ENCODE measurements around the gene C9orf85. TPM values are rescaled to one million over a fixed set of nuclear protein-coding genes. Genes with fewer than 3 reads are reported as not detected.

The C9orf85 gene
- total and polyA plus RNA-seq, 2 of the 4 experiments (the other 2 are of a cell fraction) = 4.3 to 8.4 TPM

GRCh38 chr9:71910650-71911060 lies 784 bp upstream of the C9orf85 start:
- H3K9ac ChIP-seq (ENCODE audit: low read depth, low read length) = peak overlapping the region; percentile 60
- POLR2A ChIA-PET (ENCODE audit: unreplicated experiment) = no interaction called here
- H2BK20ac ChIP-seq (ENCODE audit: low read depth, low read length) = no peak overlapping the region
- no peak overlapping the region; a peak in 1 of 4 replicates for H4K8ac ChIP-seq (ENCODE audit: low read depth in 2 of 2, low read length in 2 of 2)
- H3K56ac ChIP-seq (ENCODE audit: extremely low read depth, insufficient read depth, low read length) = no peak overlapping the region
- peak overlapping the region; percentile 95 for H2AFZ ChIP-seq (replicated peaks; ENCODE audit: low read length, poor library complexity)
- TF ChIP-seq ELK1 (IDR thresholded peaks at IDR 0.05; ENCODE audit: borderline replicate concordance, low read depth, low read length) = no peak
- TF ChIP-seq BHLHE40 (IDR thresholded peaks at IDR 0.05; ENCODE audit: low read depth, low read length) = no peak
- TF ChIP-seq RFX5 (IDR thresholded peaks at IDR 0.05; ENCODE audit: low read depth, low read length) = no peak
- no peak for TF ChIP-seq SMC3 (IDR thresholded peaks at IDR 0.05; ENCODE audit: low read depth, low read length)
- TF ChIP-seq FOS (IDR thresholded peaks at IDR 0.05; ENCODE audit: low read depth, low read length) = no peak
- no peak for TF ChIP-seq MXI1 (IDR thresholded peaks at IDR 0.05; ENCODE audit: borderline replicate concordance, low read depth, low read length)
- TF ChIP-seq RCOR1 (IDR thresholded peaks at IDR 0.05; ENCODE audit: insufficient replicate concordance, low read length) = no peak
- no peak for TF ChIP-seq CEBPB (IDR thresholded peaks at IDR 0.05; ENCODE audit: low read depth, low read length)
- TF ChIP-seq POLR2A (IDR thresholded peaks at IDR 0.05; ENCODE audit: low read depth, low read length) = no peak
- TF ChIP-seq MAZ (IDR thresholded peaks at IDR 0.05; ENCODE audit: borderline replicate concordance, low read depth, low read length) = no peak
- no peak for TF ChIP-seq CTCF (conservative IDR thresholded peaks at IDR 0.05; ENCODE audit: low read depth, low read length)
- TF ChIP-seq CHD1 (IDR thresholded peaks at IDR 0.05; ENCODE audit: low read depth, low read length) = no peak
- TF ChIP-seq RAD21 (IDR thresholded peaks at IDR 0.05; ENCODE audit: low read length) = no peak
- no peak for TF ChIP-seq MAFK (IDR thresholded peaks at IDR 0.05; ENCODE audit: low read depth, low read length)
- H3K36me3 ChIP-seq (ENCODE audit: control insufficient read depth, insufficient read depth, low read length) = no peaks in the 10 kb centered on the region
- H4K91ac ChIP-seq (ENCODE audit: insufficient read depth, low read depth, low read length) = no peak overlapping the region; the same call in 1 of the 2 replicates
- H3K23ac ChIP-seq (ENCODE audit: low read depth, low read length) = peak overlapping the region; percentile 86; the same call in 1 of the 2 replicates
- in situ Hi-C loops (cut with MboI; ENCODE audit: low sequenced_read_pairs) = no loop called here
- no TSS peak for BruUV-seq (replicated peaks)
- no peaks in the 10 kb centered on the region for H3K27me3 ChIP-seq (ENCODE audit: control insufficient read depth, insufficient read depth, low read length)
- no peaks in the 10 kb centered on the region for H3K9me1 ChIP-seq (ENCODE audit: insufficient read depth, low read length)
- peak overlapping the region; percentile 88 for H3K27ac ChIP-seq (ENCODE audit: insufficient read depth, low read length)
- intact Hi-C loops (cut with micrococcal nuclease) = loop anchor here (1.0 to 5.0 kb wide), 3 partner anchors 37 to 228 kb away; no protein-coding TSS in a partner anchor
- H3K4ac ChIP-seq (ENCODE audit: low read depth, low read length) = peak overlapping the region; percentile 42
- H2AK9ac ChIP-seq (replicated peaks; ENCODE audit: low read depth, low read length, poor library complexity) = peak overlapping the region; percentile 84
- 0 out of 2 replicates have a peak overlapping the region, but pooled peaks have one; percentile 23 for H2BK120ac ChIP-seq (ENCODE audit: low read depth, low read length)
- H2BK5ac ChIP-seq (ENCODE audit: low read depth, low read length, poor library complexity, severe bottlenecking) = peak overlapping the region; percentile 79
- H3K9me3 ChIP-seq (ENCODE audit: control insufficient read depth, insufficient read depth, low read length) = no peaks in the 10 kb centered on the region
- DNase-seq (no peak), ATAC-seq (ENCODE audit: low read depth) (peak; percentile 25)
- peaks cover 2% of the 10 kb centered on the region; the same call in 1 of the 2 replicates for H3K4me1 ChIP-seq (ENCODE audit: control insufficient read depth, insufficient read depth, low read length)
- H2AK5ac ChIP-seq (ENCODE audit: low read depth, low read length) = no peak overlapping the region
- peaks cover 24% of the 10 kb centered on the region for H4K20me1 ChIP-seq (ENCODE audit: insufficient read depth, low read length)
- dilution Hi-C loops (cut with HindIII; ENCODE audit: low sequenced_read_pairs, unreplicated experiment) = no loop called here
- CTCF ChIA-PET = interaction anchor here (2.0 kb wide), 1 partner anchor 114 kb away, joined by 8 read pairs; no protein-coding TSS in a partner anchor
- H2BK15ac ChIP-seq (ENCODE audit: low read depth, low read length) = no peak overlapping the region
- WGBS, 2 experiments (ENCODE audit: extremely low coverage in 2 of 2, insufficient read length in 1 of 2) = 1% methylated on average over 20 of the region's 56 CpGs; no CpG with 5 or more reads in 1 of the 2 experiments
- peak overlapping the region; percentile 63 for H3K4me3 ChIP-seq (ENCODE audit: insufficient read depth, low read depth, low read length)
- H3K18ac ChIP-seq (ENCODE audit: low read depth, low read length) = no peak overlapping the region
- no peak overlapping the region for H4K5ac ChIP-seq (ENCODE audit: low read depth, low read length)
- H3K4me2 ChIP-seq (ENCODE audit: low read depth, low read length) = 0 out of 2 replicates have a peak overlapping the region, but pooled peaks have one; percentile 14
- H3K14ac ChIP-seq (replicated peaks; ENCODE audit: low read depth, low read length) = peak overlapping the region; percentile 46
- H3K79me1 ChIP-seq (ENCODE audit: low read depth in 1 of 2, low read length in 2 of 2) = peaks cover 8 to 51% of the 10 kb centered on the region in 2 experiments; a peak in 2 of 4 replicates
